ENCODE data around the gene TPK1. TPM values are rescaled to one million over a fixed set of nuclear protein-coding genes. Genes with fewer than 3 reads are reported as not detected.

The TPK1 gene
- total RNA-seq, 4 donors from 2014 or later = 6.8 to 11.9 (median 8.5) TPM

- H3K27me3 ChIP-seq = no peaks in the 10 kb centered on the region
- ATAC-seq = no peak
- WGBS, 2 donors (ENCODE audit: low coverage in 1 of 2) = 92 to 100% methylated on average over 3 of the region's 3 CpGs
- no peaks in the 10 kb centered on the region for H3K9me3 ChIP-seq
- no peak overlapping the region for H3K4me3 ChIP-seq
- H3K36me3 ChIP-seq = no peaks in the 10 kb centered on the region
- H3K27ac ChIP-seq = no peak overlapping the region
- TF ChIP-seq POLR2AphosphoS5 (IDR thresholded peaks at IDR 0.05) = no peak
- TF ChIP-seq, protein P1, sequence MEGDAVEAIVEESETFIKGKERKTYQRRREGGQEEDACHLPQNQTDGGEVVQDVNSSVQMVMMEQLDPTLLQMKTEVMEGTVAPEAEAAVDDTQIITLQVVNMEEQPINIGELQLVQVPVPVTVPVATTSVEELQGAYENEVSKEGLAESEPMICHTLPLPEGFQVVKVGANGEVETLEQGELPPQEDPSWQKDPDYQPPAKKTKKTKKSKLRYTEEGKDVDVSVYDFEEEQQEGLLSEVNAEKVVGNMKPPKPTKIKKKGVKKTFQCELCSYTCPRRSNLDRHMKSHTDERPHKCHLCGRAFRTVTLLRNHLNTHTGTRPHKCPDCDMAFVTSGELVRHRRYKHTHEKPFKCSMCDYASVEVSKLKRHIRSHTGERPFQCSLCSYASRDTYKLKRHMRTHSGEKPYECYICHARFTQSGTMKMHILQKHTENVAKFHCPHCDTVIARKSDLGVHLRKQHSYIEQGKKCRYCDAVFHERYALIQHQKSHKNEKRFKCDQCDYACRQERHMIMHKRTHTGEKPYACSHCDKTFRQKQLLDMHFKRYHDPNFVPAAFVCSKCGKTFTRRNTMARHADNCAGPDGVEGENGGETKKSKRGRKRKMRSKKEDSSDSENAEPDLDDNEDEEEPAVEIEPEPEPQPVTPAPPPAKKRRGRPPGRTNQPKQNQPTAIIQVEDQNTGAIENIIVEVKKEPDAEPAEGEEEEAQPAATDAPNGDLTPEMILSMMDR (IDR thresholded peaks at IDR 0.05) = no peak
- TF ChIP-seq EP300 (IDR thresholded peaks at IDR 0.05) = no peak
- no peak for TF ChIP-seq POLR2A (IDR thresholded peaks at IDR 0.05)
- peaks cover 0 to under 1% (median 0%) of the 10 kb centered on the region in 3 donors for H3K4me1 ChIP-seq
Measured at GRCh38 chr7:144523621-144524020, 312.2 kb downstream of the TPK1 start.

DNA sequence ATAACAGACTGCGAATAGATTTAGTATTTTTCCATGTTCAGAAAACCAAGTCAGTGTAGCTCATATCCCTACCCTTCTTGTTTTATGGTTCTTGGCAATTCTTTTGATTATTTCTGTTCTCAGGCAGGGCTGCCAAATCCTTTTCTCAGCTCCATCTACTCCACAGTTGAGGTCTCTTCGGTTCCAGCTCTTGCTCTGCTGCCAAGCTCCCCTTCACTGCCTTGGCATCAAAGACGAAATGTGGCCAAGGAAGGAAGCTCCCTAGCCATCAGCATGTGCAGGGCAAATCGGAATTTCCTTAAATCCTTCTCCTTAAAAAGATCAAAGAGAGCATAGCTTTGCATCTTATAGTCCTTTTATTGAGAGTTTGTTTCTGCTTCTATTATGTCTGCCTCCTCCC, 315.9 kb downstream of the TPK1 start:
- WGBS, 2 donors (ENCODE audit: low coverage in 1 of 2) = 11 to 33% methylated on average over 4 of the region's 4 CpGs
- TF ChIP-seq, protein P1 (IDR thresholded peaks at IDR 0.05) = no peak
- TF ChIP-seq POLR2A (IDR thresholded peaks at IDR 0.05) = no peak
- TF ChIP-seq EP300 (IDR thresholded peaks at IDR 0.05) = no peak
- no peak for TF ChIP-seq POLR2AphosphoS5 (IDR thresholded peaks at IDR 0.05)
- H3K27me3 ChIP-seq = no peaks in the 10 kb centered on the region
- ATAC-seq = no peak
- H3K4me3 ChIP-seq = no peak overlapping the region
- no peak overlapping the region for H3K27ac ChIP-seq
- no peaks in the 10 kb centered on the region for H3K36me3 ChIP-seq
- H3K9me3 ChIP-seq = no peaks in the 10 kb centered on the region
- peaks cover 0 to 5% (median 0%) of the 10 kb centered on the region in 3 donors for H3K4me1 ChIP-seq

GRCh38 chr7:144518360-144518759, 317.5 kb downstream of the TPK1 start:
- H3K9me3 ChIP-seq = no peaks in the 10 kb centered on the region
- no peaks in the 10 kb centered on the region for H3K36me3 ChIP-seq
- TF ChIP-seq POLR2A (IDR thresholded peaks at IDR 0.05) (no peak), EP300 (IDR thresholded peaks at IDR 0.05) (no peak), POLR2AphosphoS5 (IDR thresholded peaks at IDR 0.05) (no peak)
- TF ChIP-seq, protein P1 (IDR thresholded peaks at IDR 0.05) = no peak
- no peak for ATAC-seq
- 8 to 32% methylated on average over 1 of the region's 1 CpG for WGBS, 2 donors (ENCODE audit: low coverage in 1 of 2)
- no peak overlapping the region for H3K27ac ChIP-seq
- no peaks in the 10 kb centered on the region for H3K27me3 ChIP-seq
- peaks cover 0 to 5% (median 0%) of the 10 kb centered on the region in 3 donors for H3K4me1 ChIP-seq
- no peak overlapping the region for H3K4me3 ChIP-seq

GRCh38 chr7:144517749-144518148, 318.1 kb downstream of the TPK1 start:
- 63 to 85% methylated on average over 3 of the region's 3 CpGs for WGBS, 2 donors (ENCODE audit: low coverage in 1 of 2)

More at GRCh38 chr7:144517749-144518148, 318.1 kb downstream of the TPK1 start:
- Histone ChIP-seq H3K36me3 (no peaks in the 10 kb centered on the region), H3K27ac (no peak overlapping the region), H3K4me3 (no peak overlapping the region), H3K4me1 (peaks cover 0 to 5% (median 0%) of the 10 kb centered on the region in 3 donors), H3K27me3 (no peaks in the 10 kb centered on the region), H3K9me3 (no peaks in the 10 kb centered on the region)
- TF ChIP-seq, protein P1 (IDR thresholded peaks at IDR 0.05) = no peak
- TF ChIP-seq POLR2A (IDR thresholded peaks at IDR 0.05) = no peak
- TF ChIP-seq EP300 (IDR thresholded peaks at IDR 0.05) = no peak
- TF ChIP-seq POLR2AphosphoS5 (IDR thresholded peaks at IDR 0.05) = no peak
- no peak for ATAC-seq

All from gastroesophageal sphincter (tissue), 4 donors.